SKM-1 (cell line): Measurements from ENCODE around the gene MAPT.
"Not testable (repeated sequence)": the region's sequence is repeated elsewhere in the genome, so short reads cannot be mapped to it uniquely, and the experiment has no call there.

Experiments
- DNase-seq: peaks from one replicate; lab custom pipeline; 2025; ENCODE audit not compliant: unreplicated experiment; lab: John Stamatoyannopoulos, UW

MAPT gene

DNA sequence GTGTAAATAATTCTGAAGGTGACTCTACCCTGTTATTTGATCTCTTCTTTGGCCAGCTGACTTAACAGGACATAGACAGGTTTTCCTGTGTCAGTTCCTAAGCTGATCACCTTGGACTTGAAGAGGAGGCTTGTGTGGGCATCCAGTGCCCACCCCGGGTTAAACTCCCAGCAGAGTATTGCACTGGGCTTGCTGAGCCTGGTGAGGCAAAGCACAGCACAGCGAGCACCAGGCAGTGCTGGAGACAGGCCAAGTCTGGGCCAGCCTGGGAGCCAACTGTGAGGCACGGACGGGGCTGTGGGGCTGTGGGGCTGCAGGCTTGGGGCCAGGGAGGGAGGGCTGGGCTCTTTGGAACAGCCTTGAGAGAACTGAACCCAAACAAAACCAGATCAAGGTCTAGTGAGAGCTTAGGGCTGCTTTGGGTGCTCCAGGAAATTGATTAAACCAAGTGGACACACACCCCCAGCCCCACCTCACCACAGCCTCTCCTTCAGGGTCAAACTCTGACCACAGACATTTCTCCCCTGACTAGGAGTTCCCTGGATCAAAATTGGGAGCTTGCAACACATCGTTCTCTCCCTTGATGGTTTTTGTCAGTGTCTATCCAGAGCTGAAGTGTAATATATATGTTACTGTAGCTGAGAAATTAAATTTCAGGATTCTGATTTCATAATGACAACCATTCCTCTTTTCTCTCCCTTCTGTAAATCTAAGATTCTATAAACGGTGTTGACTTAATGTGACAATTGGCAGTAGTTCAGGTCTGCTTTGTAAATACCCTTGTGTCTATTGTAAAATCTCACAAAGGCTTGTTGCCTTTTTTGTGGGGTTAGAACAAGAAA is 109.8 kb downstream of the MAPT start:
- no peak for DNase-seq

DNA sequence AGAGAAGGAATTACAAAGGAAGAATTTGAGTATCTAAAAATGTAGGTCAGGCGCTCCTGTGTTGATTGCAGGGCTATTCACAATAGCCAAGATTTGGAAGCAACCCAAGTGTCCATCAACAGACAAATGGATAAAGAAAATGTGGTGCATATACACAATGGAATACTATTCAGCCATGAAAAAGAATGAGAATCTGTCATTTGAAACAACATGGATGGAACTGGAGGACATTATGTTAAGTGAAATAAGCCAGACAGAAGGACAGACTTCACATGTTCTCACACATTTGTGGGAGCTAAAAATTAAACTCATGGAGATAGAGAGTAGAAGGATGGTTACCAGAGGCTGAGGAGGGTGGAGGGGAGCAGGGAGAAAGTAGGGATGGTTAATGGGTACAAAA is 111.7 kb downstream of the MAPT start:
- not testable (repeated sequence) for DNase-seq

DNA sequence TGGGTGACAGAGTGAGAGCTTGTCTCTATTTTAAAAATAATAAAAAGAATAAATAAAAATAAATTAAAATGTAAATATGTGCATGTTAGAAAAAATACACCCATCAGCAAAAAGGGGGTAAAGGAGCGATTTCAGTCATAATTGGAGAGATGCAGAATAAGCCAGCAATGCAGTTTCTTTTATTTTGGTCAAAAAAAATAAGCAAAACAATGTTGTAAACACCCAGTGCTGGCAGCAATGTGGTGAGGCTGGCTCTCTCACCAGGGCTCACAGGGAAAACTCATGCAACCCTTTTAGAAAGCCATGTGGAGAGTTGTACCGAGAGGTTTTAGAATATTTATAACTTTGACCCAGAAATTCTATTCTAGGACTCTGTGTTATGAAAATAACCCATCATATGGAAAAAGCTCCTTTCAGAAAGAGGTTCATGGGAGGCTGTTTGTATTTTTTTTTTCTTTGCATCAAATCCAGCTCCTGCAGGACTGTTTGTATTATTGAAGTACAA is 113.2 kb downstream of the MAPT start:
- no peak for DNase-seq

DNA sequence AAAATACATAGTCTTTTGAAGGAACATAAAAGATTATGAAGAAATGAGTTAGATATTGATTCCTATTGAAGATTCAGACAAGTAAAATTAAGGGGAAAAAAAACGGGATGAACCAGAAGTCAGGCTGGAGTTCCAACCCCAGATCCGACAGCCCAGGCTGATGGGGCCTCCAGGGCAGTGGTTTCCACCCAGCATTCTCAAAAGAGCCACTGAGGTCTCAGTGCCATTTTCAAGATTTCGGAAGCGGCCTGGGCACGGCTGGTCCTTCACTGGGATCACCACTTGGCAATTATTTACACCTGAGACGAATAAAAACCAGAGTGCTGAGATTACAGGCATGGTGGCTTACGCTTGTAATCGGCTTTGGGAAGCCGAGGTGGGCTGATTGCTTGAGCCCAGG is 114.2 kb downstream of the MAPT start:
- DNase-seq: no peak

DNA sequence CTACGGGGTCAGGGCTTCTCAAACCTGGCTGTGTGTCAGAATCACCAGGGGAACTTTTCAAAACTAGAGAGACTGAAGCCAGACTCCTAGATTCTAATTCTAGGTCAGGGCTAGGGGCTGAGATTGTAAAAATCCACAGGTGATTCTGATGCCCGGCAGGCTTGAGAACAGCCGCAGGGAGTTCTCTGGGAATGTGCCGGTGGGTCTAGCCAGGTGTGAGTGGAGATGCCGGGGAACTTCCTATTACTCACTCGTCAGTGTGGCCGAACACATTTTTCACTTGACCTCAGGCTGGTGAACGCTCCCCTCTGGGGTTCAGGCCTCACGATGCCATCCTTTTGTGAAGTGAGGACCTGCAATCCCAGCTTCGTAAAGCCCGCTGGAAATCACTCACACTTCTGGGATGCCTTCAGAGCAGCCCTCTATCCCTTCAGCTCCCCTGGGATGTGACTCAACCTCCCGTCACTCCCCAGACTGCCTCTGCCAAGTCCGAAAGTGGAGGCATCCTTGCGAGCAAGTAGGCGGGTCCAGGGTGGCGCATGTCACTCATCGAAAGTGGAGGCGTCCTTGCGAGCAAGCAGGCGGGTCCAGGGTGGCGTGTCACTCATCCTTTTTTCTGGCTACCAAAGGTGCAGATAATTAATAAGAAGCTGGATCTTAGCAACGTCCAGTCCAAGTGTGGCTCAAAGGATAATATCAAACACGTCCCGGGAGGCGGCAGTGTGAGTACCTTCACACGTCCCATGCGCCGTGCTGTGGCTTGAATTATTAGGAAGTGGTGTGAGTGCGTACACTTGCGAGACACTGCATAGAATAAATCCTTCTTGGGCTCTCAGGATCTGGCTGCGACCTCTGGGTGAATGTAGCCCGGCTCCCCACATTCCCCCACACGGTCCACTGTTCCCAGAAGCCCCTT is 115.6 kb downstream of the MAPT start:
- DNase-seq: no peak

DNA sequence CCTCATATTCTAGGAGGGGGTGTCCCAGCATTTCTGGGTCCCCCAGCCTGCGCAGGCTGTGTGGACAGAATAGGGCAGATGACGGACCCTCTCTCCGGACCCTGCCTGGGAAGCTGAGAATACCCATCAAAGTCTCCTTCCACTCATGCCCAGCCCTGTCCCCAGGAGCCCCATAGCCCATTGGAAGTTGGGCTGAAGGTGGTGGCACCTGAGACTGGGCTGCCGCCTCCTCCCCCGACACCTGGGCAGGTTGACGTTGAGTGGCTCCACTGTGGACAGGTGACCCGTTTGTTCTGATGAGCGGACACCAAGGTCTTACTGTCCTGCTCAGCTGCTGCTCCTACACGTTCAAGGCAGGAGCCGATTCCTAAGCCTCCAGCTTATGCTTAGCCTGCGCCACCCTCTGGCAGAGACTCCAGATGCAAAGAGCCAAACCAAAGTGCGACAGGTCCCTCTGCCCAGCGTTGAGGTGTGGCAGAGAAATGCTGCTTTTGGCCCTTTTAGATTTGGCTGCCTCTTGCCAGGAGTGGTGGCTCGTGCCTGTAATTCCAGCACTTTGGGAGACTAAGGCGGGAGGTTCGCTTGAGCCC is 116.3 kb downstream of the MAPT start:
- no peak for DNase-seq

DNA sequence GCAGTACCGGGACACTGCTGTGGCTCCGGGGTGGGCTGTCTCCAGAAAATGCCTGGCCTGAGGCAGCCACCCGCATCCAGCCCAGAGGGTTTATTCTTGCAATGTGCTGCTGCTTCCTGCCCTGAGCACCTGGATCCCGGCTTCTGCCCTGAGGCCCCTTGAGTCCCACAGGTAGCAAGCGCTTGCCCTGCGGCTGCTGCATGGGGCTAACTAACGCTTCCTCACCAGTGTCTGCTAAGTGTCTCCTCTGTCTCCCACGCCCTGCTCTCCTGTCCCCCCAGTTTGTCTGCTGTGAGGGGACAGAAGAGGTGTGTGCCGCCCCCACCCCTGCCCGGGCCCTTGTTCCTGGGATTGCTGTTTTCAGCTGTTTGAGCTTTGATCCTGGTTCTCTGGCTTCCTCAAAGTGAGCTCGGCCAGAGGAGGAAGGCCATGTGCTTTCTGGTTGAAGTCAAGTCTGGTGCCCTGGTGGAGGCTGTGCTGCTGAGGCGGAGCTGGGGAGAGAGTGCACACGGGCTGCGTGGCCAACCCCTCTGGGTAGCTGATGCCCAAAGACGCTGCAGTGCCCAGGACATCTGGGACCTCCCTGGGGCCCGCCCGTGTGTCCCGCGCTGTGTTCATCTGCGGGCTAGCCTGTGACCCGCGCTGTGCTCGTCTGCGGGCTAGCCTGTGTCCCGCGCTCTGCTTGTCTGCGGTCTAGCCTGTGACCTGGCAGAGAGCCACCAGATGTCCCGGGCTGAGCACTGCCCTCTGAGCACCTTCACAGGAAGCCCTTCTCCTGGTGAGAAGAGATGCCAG is 117.6 kb downstream of the MAPT start:
- DNase-seq: no peak

DNA sequence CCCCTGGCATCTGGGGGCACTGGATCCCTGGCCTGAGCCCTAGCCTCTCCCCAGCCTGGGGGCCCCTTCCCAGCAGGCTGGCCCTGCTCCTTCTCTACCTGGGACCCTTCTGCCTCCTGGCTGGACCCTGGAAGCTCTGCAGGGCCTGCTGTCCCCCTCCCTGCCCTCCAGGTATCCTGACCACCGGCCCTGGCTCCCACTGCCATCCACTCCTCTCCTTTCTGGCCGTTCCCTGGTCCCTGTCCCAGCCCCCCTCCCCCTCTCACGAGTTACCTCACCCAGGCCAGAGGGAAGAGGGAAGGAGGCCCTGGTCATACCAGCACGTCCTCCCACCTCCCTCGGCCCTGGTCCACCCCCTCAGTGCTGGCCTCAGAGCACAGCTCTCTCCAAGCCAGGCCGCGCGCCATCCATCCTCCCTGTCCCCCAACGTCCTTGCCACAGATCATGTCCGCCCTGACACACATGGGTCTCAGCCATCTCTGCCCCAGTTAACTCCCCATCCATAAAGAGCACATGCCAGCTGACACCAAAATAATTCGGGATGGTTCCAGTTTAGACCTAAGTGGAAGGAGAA is 118.2 kb downstream of the MAPT start:
- no peak for DNase-seq

DNA sequence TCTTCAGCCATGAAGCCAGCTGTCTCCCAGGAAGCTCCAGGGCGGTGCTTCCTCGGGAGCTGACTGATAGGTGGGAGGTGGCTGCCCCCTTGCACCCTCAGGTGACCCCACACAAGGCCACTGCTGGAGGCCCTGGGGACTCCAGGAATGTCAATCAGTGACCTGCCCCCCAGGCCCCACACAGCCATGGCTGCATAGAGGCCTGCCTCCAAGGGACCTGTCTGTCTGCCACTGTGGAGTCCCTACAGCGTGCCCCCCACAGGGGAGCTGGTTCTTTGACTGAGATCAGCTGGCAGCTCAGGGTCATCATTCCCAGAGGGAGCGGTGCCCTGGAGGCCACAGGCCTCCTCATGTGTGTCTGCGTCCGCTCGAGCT is 118.8 kb downstream of the MAPT start:
- DNase-seq: no peak

DNA sequence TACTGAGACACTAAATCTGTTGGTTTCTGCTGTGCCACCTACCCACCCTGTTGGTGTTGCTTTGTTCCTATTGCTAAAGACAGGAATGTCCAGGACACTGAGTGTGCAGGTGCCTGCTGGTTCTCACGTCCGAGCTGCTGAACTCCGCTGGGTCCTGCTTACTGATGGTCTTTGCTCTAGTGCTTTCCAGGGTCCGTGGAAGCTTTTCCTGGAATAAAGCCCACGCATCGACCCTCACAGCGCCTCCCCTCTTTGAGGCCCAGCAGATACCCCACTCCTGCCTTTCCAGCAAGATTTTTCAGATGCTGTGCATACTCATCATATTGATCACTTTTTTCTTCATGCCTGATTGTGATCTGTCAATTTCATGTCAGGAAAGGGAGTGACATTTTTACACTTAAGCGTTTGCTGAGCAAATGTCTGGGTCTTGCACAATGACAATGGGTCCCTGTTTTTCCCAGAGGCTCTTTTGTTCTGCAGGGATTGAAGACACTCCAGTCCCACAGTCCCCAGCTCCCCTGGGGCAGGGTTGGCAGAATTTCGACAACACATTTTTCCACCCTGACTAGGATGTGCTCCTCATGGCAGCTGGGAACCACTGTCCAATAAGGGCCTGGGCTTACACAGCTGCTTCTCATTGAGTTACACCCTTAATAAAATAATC is 119.3 kb downstream of the MAPT start:
- no peak for DNase-seq

DNA sequence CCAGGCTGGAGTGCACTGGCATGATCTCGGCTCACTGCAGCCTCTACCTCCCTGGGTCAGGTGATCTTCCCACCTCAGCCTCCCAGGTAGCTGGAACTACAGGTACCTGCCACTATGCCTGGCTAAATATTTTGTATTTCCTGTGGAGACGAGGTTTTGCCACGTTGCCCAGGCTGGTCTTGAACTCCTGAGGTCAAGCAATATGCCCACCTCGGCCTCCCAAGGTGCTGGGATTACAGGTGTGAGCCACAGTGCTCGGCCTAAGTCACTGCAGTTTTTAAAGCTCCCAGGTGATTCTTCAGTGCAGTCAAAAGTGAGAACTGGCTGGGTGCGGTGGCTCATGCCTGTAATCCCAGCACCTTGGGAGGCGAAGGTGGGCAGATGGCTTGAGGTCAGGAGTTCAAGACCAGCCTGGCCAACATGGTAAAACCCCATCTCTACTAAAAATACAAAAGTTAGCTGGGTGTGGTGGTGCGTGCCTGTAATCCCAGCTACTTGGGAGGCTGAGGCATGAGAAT is 125.1 kb downstream of the MAPT start:
- DNase-seq: not testable (repeated sequence)

DNA sequence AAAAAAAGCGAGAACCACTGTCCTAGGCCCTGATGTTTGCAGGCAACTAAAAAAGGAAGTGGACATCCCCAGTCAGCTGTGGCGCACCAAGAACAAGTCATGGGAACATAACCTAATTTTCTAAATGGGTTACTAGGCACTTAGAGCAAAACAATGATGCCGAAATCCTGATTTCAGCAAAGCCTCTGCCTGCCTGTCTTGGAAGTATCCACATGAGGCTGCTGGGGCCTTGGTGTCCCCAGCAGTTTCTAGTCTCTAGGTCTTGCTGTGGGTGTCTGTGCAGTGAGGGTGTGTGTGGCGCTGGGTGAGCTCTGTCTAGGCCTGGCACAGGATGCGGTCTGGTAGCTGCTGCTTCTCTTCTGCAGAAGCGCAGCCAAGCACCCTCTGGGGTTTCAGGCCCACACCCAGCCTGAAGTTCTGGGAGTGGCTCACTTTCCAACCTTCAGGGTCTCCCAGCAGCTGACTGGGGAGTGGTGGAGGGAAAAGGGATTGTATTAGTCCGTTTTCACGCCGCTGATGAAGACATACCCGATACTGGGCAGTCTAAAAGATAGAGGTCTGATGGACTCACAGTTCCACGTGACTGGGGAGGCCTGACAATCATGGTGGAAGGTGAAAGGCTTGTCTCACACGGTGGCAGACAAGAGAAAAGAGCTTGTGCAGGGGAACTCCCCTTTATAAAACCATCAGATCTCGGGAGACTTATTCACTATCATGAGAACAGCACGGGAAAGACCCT is 125.8 kb downstream of the MAPT start:
- no peak for DNase-seq

DNA sequence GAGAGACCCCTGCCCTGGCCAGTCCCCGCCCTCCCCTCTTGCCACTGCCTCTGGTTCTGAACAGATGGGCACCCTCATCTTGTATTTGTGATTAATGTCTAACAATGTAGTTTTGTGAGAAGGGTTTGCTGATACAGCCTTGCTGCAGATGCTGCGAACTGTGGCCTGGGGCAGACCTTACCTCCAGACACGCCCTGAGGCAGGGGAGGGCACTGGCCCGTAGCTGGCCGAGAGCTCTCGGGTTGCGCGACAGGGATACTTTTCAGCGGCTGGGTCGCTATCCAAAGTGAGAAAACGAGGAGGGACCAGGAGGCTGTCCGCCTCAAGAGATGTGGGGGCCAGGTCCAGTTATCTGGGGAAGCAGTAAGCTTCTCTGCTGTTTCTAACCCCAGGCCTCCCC is 126.6 kb downstream of the MAPT start:
- no peak for DNase-seq

DNA sequence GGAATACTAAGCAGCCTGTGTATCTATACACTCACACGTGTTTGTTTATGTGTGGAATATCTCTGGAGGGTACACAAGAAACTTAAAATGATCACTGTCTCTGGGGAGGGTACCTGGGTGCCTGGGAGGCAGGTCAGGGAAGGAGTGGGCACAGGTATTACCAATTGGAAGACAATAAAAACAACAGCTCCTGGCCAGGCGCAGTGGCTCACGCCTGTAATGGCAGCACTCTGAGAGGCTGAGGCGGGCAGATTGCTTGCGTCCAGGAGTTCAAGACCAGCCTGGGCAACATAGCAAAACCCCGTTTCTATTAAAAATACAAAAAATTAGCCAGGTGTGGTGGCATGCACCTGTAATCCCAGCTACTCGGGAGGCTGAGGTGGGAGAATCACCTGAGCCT is 129.0 kb downstream of the MAPT start:
- not testable (repeated sequence) for DNase-seq

DNA sequence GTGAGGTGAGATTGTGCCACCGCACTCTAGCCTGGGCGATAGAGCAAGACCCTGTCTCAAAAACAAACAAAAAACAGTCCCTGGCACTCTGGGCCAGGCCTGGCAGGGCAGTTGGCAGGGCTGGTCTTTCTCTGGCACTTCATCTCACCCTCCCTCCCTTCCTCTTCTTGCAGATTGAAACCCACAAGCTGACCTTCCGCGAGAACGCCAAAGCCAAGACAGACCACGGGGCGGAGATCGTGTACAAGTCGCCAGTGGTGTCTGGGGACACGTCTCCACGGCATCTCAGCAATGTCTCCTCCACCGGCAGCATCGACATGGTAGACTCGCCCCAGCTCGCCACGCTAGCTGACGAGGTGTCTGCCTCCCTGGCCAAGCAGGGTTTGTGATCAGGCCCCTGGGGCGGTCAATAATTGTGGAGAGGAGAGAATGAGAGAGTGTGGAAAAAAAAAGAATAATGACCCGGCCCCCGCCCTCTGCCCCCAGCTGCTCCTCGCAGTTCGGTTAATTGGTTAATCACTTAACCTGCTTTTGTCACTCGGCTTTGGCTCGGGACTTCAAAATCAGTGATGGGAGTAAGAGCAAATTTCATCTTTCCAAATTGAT is 129.5 kb downstream of the MAPT start:
- DNase-seq: no peak

DNA sequence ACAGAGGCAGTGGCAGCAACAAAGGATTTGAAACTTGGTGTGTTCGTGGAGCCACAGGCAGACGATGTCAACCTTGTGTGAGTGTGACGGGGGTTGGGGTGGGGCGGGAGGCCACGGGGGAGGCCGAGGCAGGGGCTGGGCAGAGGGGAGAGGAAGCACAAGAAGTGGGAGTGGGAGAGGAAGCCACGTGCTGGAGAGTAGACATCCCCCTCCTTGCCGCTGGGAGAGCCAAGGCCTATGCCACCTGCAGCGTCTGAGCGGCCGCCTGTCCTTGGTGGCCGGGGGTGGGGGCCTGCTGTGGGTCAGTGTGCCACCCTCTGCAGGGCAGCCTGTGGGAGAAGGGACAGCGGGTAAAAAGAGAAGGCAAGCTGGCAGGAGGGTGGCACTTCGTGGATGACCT is 130.2 kb downstream of the MAPT start:
- no peak for DNase-seq

DNA sequence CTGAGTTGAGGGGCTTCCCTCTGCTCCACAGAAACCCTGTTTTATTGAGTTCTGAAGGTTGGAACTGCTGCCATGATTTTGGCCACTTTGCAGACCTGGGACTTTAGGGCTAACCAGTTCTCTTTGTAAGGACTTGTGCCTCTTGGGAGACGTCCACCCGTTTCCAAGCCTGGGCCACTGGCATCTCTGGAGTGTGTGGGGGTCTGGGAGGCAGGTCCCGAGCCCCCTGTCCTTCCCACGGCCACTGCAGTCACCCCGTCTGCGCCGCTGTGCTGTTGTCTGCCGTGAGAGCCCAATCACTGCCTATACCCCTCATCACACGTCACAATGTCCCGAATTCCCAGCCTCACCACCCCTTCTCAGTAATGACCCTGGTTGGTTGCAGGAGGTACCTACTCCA is 130.7 kb downstream of the MAPT start:
- DNase-seq: no peak

DNA sequence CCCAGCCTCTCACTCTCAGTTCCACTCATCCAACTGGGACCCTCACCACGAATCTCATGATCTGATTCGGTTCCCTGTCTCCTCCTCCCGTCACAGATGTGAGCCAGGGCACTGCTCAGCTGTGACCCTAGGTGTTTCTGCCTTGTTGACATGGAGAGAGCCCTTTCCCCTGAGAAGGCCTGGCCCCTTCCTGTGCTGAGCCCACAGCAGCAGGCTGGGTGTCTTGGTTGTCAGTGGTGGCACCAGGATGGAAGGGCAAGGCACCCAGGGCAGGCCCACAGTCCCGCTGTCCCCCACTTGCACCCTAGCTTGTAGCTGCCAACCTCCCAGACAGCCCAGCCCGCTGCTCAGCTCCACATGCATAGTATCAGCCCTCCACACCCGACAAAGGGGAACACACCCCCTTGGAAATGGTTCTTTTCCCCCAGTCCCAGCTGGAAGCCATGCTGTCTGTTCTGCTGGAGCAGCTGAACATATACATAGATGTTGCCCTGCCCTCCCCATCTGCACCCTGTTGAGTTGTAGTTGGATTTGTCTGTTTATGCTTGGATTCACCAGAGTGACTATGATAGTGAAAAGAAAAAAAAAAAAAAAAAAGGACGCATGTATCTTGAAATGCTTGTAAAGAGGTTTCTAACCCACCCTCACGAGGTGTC is 131.3 kb downstream of the MAPT start:
- DNase-seq: no peak
